Fibroblast of lung (primary cell): ENCODE measurements around the gene SRRM1. TPM values are rescaled to one million over a fixed set of nuclear protein-coding genes. Genes with fewer than 3 reads are reported as not detected.

Experiments used
- DNase-seq, 2 donors: peaks; one replicate each; pipeline versions ENCODE4 v3.0.0 to v3.0.0-alpha.2; 2010; ENCODE audit warnings: low read depth in 2 of 2
- H2AFZ ChIP-seq: 2 replicates; pipeline ENCODE4 v1.5.1; 2012; ENCODE audit warnings: low read length, control low read depth, inconsistent platforms
- H3K27ac ChIP-seq: 2 replicates; pipeline ENCODE4 v1.5.1; 2011; ENCODE audit warnings: low read length, control low read depth; ENCODE audit not compliant: insufficient read depth
- H3K27me3 ChIP-seq: 2 replicates; pipeline ENCODE4 v1.5.1; 2011; ENCODE audit warnings: mild to moderate bottlenecking, low read length; ENCODE audit not compliant: control insufficient read depth, insufficient read depth
- H3K36me3 ChIP-seq: 2 replicates; pipeline ENCODE4 v1.5.1; 2011; ENCODE audit warnings: low read length; ENCODE audit not compliant: control insufficient read depth, insufficient read depth
- H3K4me1 ChIP-seq: 2 replicates; pipeline ENCODE4 v1.5.1; 2011; ENCODE audit warnings: low read length; ENCODE audit not compliant: control insufficient read depth, insufficient read depth; ENCODE audit errors: extremely low read depth
- H3K4me2 ChIP-seq: 2 replicates; pipeline ENCODE4 v1.5.1; 2011; ENCODE audit warnings: low read length, control low read depth; ENCODE audit not compliant: insufficient read depth; ENCODE audit errors: extremely low read depth
- H3K4me3 ChIP-seq, 4 experiments: fragments of 200-600 bp in 1 of 4; sonication (generic) in 1 of 4; replicated peaks in 1 of 4; 2 replicates each; pipeline ENCODE4 v1.5.1; 2011 to 2016; ENCODE audit warnings: low read length in 4 of 4, low read depth in 3 of 4, mild to moderate bottlenecking in 3 of 4, control low read depth in 2 of 4, inconsistent platforms in 1 of 4, mixed read lengths in 1 of 4; ENCODE audit not compliant: insufficient read depth in 1 of 4; ENCODE audit errors: control extremely low read depth in 1 of 4
- H3K79me2 ChIP-seq: 2 replicates; pipeline ENCODE4 v1.5.1; 2012; ENCODE audit warnings: mild to moderate bottlenecking, low read length, inconsistent platforms; ENCODE audit not compliant: control insufficient read depth, insufficient read depth
- H3K9ac ChIP-seq: 2 replicates; pipeline ENCODE4 v1.5.1; 2011; ENCODE audit warnings: mild to moderate bottlenecking, low read length, control low read depth; ENCODE audit not compliant: insufficient read depth
- H3K9me3 ChIP-seq: 2 replicates; pipeline ENCODE4 v1.5.1; 2012; ENCODE audit warnings: low read depth, low read length; ENCODE audit not compliant: control insufficient read depth, insufficient read depth
- H4K20me1 ChIP-seq: 2 replicates; pipeline ENCODE4 v1.5.1; 2011; ENCODE audit warnings: low read length; ENCODE audit not compliant: control insufficient read depth, insufficient read depth; ENCODE audit errors: extremely low read depth
- CTCF ChIP-seq, 2 donors: IDR thresholded peaks in 1 of 2; conservative IDR thresholded peaks in 1 of 2; 1 replicate in 1 of 2; 2 replicates in 1 of 2; pipeline ENCODE4 v1.5.1; 2011 to 2012; ENCODE audit warnings: low read length in 2 of 2, control low read depth in 1 of 2, inconsistent platforms in 1 of 2, low read depth in 1 of 2, mild to moderate bottlenecking in 1 of 2
- EZH2 ChIP-seq: IDR thresholded peaks from 2 replicates; pipeline ENCODE4 v1.5.1; 2012; ENCODE audit warnings: low read length, control low read depth, mild to moderate bottlenecking; ENCODE audit errors: missing control alignments
- polyA plus RNA-seq, 2 donors: library from polyadenylated mRNA; depleted of rRNA in 1 of 2; stranded (reverse) in 1 of 2; unstranded in 1 of 2; fragments of >200 nt; gene quantifications; 2 replicates each; pipeline ENCODE4 v1.2.1, GENCODE V29; 2011 to 2012; ENCODE audit warnings: missing spikeins in 1 of 2
- total RNA-seq: library from RNA; depleted of rRNA; stranded (reverse); fragments of >200 nt; gene quantifications from 2 replicates; pipeline ENCODE4 v1.2.1, GENCODE V29; 2014

The SRRM1 gene
- total and polyA plus RNA-seq, 2 donors (not counting 1 experiment from before 2014, with no cell fraction given): 30.7 to 55.8 TPM

GRCh38 chr1:24683713-24684162 is 40.6 kb downstream of the SRRM1 start:
- Histone ChIP-seq H3K27ac (peak overlapping the region; percentile 54), H3K9me3 (no peaks in the 10 kb centered on the region), H3K4me3 (no peak overlapping the region), H3K4me1 (peaks cover 4% of the 10 kb centered on the region), H3K79me2 (no peaks in the 10 kb centered on the region), H2AFZ (no peak overlapping the region), H3K9ac (no peak overlapping the region), H4K20me1 (no peaks in the 10 kb centered on the region), H3K36me3 (no peaks in the 10 kb centered on the region), H3K4me2 (peak overlapping the region; percentile 37), H3K27me3 (no peaks in the 10 kb centered on the region)
- no peak for TF ChIP-seq CTCF (conservative IDR thresholded peaks at IDR 0.05 in 1 of 2, IDR thresholded peaks at IDR 0.05 in 1 of 2; ENCODE audit: low read depth in 1 of 2, low read length in 2 of 2)
- TF ChIP-seq EZH2: no peak
- DNase-seq: peak; percentile 94 to 99

GRCh38 chr1:24688033-24688432 is 44.9 kb downstream of the SRRM1 start:
- no peak for DNase-seq
- Histone ChIP-seq H2AFZ (peak overlapping the region; percentile 26), H3K9ac (no peak overlapping the region), H3K4me1 (peaks cover 7% of the 10 kb centered on the region), H4K20me1 (no peaks in the 10 kb centered on the region), H3K4me2 (no peak overlapping the region), H3K9me3 (no peaks in the 10 kb centered on the region), H3K4me3 (no peak overlapping the region), H3K27me3 (no peaks in the 10 kb centered on the region), H3K27ac (no peak overlapping the region), H3K79me2 (no peaks in the 10 kb centered on the region), H3K36me3 (no peaks in the 10 kb centered on the region)
- TF ChIP-seq CTCF (conservative IDR thresholded peaks at IDR 0.05 in 1 of 2, IDR thresholded peaks at IDR 0.05 in 1 of 2; ENCODE audit: low read depth in 1 of 2, low read length in 2 of 2): no peak

- H3K4me1 ChIP-seq: peaks cover 7% of the 10 kb centered on the region
- DNase-seq: peak; percentile 55 to 68
- no peak overlapping the region for H3K4me3 ChIP-seq
- H3K4me2 ChIP-seq: no peak overlapping the region
- no peaks in the 10 kb centered on the region for H4K20me1 ChIP-seq
- peak overlapping the region; percentile 80 for H2AFZ ChIP-seq
- no peak overlapping the region for H3K9ac ChIP-seq
- H3K9me3 ChIP-seq: no peaks in the 10 kb centered on the region
- no peak overlapping the region for H3K27ac ChIP-seq
- H3K36me3 ChIP-seq: no peaks in the 10 kb centered on the region
- no peaks in the 10 kb centered on the region for H3K27me3 ChIP-seq
- no peaks in the 10 kb centered on the region for H3K79me2 ChIP-seq
- TF ChIP-seq EZH2 (no peak), CTCF (conservative IDR thresholded peaks at IDR 0.05 in 1 of 2, IDR thresholded peaks at IDR 0.05 in 1 of 2; ENCODE audit: low read depth in 1 of 2, low read length in 2 of 2) (peak; percentile 89 to 92)
Observed at GRCh38 chr1:24688621-24689195, 45.6 kb downstream of the SRRM1 start.
